ENCODE measurements around the gene SYT7. TPM values are rescaled to one million over a fixed set of nuclear protein-coding genes. Genes with fewer than 3 reads are reported as not detected.

SYT7 gene
- total and polyA plus RNA-seq, 2 of the 8 experiments (the other 6 are each of a cell fraction or from before 2014, with no cell fraction given), result 9.6 to 10.5 TPM

DNA sequence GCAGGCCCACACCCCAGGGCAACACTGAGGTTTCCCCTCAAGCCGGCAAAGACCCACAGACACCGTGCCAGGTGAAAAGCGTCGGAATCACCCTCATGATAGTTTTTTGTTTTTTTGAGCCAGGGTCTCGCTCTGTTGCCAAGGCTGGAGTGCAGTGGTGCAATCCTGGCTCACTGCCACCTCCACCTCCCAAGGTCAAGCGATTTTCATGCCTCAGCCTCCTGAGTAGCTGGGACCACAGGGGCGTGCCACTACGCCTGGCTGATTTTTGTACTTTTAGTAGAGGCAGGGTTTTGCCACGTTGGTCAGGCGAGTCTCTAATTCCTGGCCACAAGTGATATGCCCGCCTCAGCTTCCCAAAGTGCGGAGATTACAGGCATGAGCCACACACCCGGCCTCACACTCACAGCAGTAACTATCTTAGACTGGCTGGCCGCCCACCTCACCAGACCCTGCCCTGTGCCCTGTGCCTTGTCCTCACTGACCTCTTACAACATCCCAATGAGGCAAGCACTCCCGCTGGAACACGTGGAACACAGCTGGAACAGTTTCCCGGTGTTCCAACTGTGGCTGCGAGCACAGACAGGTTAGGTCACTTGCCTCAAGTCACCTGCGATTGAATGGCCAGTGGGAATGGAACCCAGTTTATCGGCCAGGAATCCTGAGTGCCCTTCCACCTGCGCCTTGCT is 51.2 kb downstream of the SYT7 start:
- H2AK5ac ChIP-seq (ENCODE audit: low read depth, low read length), result peak overlapping the region; percentile 53; the same call in 1 of the 2 replicates
- no peaks in the 10 kb centered on the region for H3K9me3 ChIP-seq (ENCODE audit: insufficient read depth in 2 of 2, low read depth in 1 of 2, low read length in 1 of 2)
- H3K23me2 ChIP-seq (ENCODE audit: low read depth, low read length), result no peaks in the 10 kb centered on the region
- no peak overlapping the region for H3K27ac ChIP-seq (ENCODE audit: low read depth, low read length)
- peaks cover 0 to 11% (median 4%) of the 10 kb centered on the region in 4 experiments; a peak in 5 of 7 replicates for H3K4me1 ChIP-seq (replicated peaks in 1 of 4; ENCODE audit: control insufficient read depth in 3 of 4, insufficient read depth in 4 of 4, low read length in 3 of 4)
- POLR2A ChIA-PET (ENCODE audit: partially characterized antibody), result interaction anchor here (1.7 to 2.0 kb wide), 2 partner anchors 7 to 84 kb away, joined by 4 to 5 read pairs; no protein-coding TSS in a partner anchor
- no peak overlapping the region for H2BK15ac ChIP-seq (ENCODE audit: low read length)
- no peaks in the 10 kb centered on the region for H3K79me1 ChIP-seq (ENCODE audit: low read depth, low read length)
- no peak overlapping the region for H3K9ac ChIP-seq (replicated peaks in 1 of 4; ENCODE audit: extremely low read depth in 1 of 4, low read depth in 3 of 4, low read length in 3 of 4)
- H3K4me2 ChIP-seq (ENCODE audit: insufficient read depth in 1 of 2, low read depth in 2 of 2, low read length in 2 of 2), result no peak overlapping the region
- no peak overlapping the region for H3K56ac ChIP-seq (replicated peaks; ENCODE audit: insufficient read length, low read depth, low read length)
- H3K27me3 ChIP-seq (replicated peaks in 1 of 4; ENCODE audit: control insufficient read depth in 3 of 4, extremely low read depth in 1 of 4, insufficient read depth in 3 of 4, low read length in 3 of 4), result no peaks in the 10 kb centered on the region; a peak in 1 of 7 replicates
- peaks cover 0 to 5% of the 10 kb centered on the region in 2 experiments for H4K20me1 ChIP-seq (replicated peaks in 1 of 2; ENCODE audit: control insufficient read depth in 1 of 2, insufficient read depth in 2 of 2, low read length in 2 of 2)
- H2BK5ac ChIP-seq (ENCODE audit: low read depth, low read length), result 0 out of 2 replicates have a peak overlapping the region, but pooled peaks have one; percentile 44
- H3K4me3 ChIP-seq (ENCODE audit: extremely low read depth in 1 of 4, insufficient read depth in 2 of 4, low read depth in 3 of 4, low read length in 4 of 4), result no peak overlapping the region
- no peak overlapping the region for H3K18ac ChIP-seq (ENCODE audit: extremely low read depth, low read length)
- H4K5ac ChIP-seq (ENCODE audit: insufficient read length, low read depth, low read length), result no peak overlapping the region
- no peak for DNase-seq (ENCODE audit: low read depth in 1 of 2, low spot score in 2 of 2)
- no peak overlapping the region for H3K4ac ChIP-seq (replicated peaks; ENCODE audit: insufficient read length, low read depth, low read length)
- H3K14ac ChIP-seq (ENCODE audit: insufficient read length), result no peak overlapping the region
- 0 out of 2 replicates have a peak overlapping the region, but pooled peaks have one; percentile 17 for H2BK12ac ChIP-seq (ENCODE audit: low read depth, low read length)
- no peaks in the 10 kb centered on the region for H3K79me2 ChIP-seq (ENCODE audit: control insufficient read depth in 1 of 2, insufficient read depth in 2 of 2, low read length in 2 of 2)
- CTCF ChIA-PET (ENCODE audit: partially characterized antibody), result interaction anchor here (0.6 to 40.4 kb wide), 16 partner anchors 10 to 165 kb away, joined by 3 to 2106 read pairs (median 12); a partner anchor contains a TSS
- no peak overlapping the region for H2BK20ac ChIP-seq (ENCODE audit: low read length)
- no peak overlapping the region; the same call in 1 of the 2 replicates for H4K8ac ChIP-seq (ENCODE audit: extremely low read depth, insufficient read depth, low read length)
- H2AFZ ChIP-seq (ENCODE audit: low read length), result no peak overlapping the region
- H3K23ac ChIP-seq (ENCODE audit: insufficient read length), result no peak overlapping the region
- FAIRE-seq, result no peak
- 89% methylated on average over 21 of the region's 21 CpGs; no CpG with 5 or more reads in 1 of the 2 experiments for WGBS, 2 experiments (ENCODE audit: extremely low coverage in 1 of 2, insufficient coverage in 1 of 2, insufficient read length in 1 of 2, insufficient replicate concordance in 2 of 2, low coverage in 1 of 2, low lambda C conversion rate in 2 of 2, missing lambda C conversion rate in 1 of 2)
- no peaks in the 10 kb centered on the region for H3K36me3 ChIP-seq (ENCODE audit: control insufficient read depth in 2 of 4, insufficient read depth in 4 of 4, low read length in 3 of 4)
- no peak overlapping the region for H4K91ac ChIP-seq (replicated peaks; ENCODE audit: insufficient read length, low read length)
- no peak overlapping the region for H2BK120ac ChIP-seq (replicated peaks; ENCODE audit: low read depth, low read length)
- TF ChIP-seq SP4 (IDR thresholded peaks at IDR 0.05; ENCODE audit: low read length) (no peak), BRCA1 (IDR thresholded peaks at IDR 0.05; ENCODE audit: low read depth, low read length) (no peak), SP1 (IDR thresholded peaks at IDR 0.05; ENCODE audit: low read depth, low read length) (no peak)
- TF ChIP-seq, protein P1, sequence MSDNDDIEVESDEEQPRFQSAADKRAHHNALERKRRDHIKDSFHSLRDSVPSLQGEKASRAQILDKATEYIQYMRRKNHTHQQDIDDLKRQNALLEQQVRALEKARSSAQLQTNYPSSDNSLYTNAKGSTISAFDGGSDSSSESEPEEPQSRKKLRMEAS (IDR thresholded peaks at IDR 0.05), result no peak
- TF ChIP-seq, protein P2, sequence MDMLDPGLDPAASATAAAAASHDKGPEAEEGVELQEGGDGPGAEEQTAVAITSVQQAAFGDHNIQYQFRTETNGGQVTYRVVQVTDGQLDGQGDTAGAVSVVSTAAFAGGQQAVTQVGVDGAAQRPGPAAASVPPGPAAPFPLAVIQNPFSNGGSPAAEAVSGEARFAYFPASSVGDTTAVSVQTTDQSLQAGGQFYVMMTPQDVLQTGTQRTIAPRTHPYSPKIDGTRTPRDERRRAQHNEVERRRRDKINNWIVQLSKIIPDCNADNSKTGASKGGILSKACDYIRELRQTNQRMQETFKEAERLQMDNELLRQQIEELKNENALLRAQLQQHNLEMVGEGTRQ (IDR thresholded peaks at IDR 0.05; ENCODE audit: low read length), result no peak

Measured in H1 (cell line).